Diencephalon (tissue), 1 donor: ENCODE data around the gene PSAT1. TPM values are rescaled to one million over a fixed set of nuclear protein-coding genes. Genes with fewer than 3 reads are reported as not detected.

Experiments
- total RNA-seq: library from RNA; depleted of rRNA; stranded (reverse); fragments of >200 nt; gene quantifications from one replicate; pipeline ENCODE4 v1.2.3, GENCODE V29; 2014

The PSAT1 gene
- total RNA-seq: 48.9 TPM

DNA sequence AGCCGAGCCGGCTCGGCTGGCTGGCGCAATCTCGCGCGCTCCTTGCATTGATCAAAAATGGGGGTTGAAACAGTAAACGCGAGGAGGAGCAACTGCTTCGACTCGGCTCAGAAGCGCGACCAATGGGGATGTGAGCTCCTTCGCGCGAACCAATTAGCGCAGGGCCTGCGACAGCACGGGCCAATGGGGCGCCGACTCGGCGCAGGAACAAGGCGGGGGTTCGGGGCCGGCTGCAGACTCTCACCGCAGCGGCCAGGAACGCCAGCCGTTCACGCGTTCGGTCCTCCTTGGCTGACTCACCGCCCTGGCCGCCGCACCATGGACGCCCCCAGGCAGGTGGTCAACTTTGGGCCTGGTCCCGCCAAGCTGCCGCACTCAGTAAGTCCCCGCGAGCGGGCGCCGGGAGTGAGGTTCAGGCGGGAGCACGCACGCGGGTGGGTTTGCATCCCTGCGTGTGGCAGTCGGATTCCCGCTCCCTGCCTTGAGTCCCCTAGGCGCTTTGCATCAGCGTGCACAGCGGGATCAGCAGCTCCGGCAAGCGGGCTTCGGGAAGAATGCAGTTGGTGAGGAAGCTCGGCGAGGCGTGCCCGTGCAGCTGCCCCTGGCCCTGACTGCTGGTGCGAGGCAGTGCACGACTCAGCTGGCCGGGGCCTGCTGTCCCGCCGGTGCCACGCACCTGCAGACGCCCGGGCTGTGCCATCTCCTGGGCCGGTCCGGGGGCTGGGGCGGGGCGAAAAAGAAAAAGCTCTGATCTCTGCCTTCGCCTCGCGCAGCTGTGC, at the start of gene PSAT1:
Gene PSAT1 (plus strand): TSS at position 233 of the 779 bp plus-strand sequence. CDS start 86 bp downstream, at position 319.

Other genes starting within 250 kb of the PSAT1 start
- gene CEP78, start 61.0 kb upstream of the PSAT1 start, total RNA-seq: 44.8 TPM